Stimulated activated CD8-positive, alpha-beta memory T cell treated with anti-CD3 and anti-CD28 coated beads, Interleukin-7, amount 100 ng/mL, for 48 hours (primary cell): Measurements from ENCODE around the gene CMIP.

Source experiments
- DNase-seq, 2 donors: peaks; one replicate each; pipeline ENCODE4 v3.0.0-alpha.2; 2020; ENCODE audit warnings: low read depth in 1 of 2; ENCODE audit errors: extremely low read depth in 1 of 2

Gene CMIP

GRCh38 chr16:81473969-81474959 is 29.7 kb downstream of the CMIP start:
- no peak for DNase-seq

- no peak for DNase-seq
Measured at GRCh38 chr16:81477697-81478693, 33.4 kb downstream of the CMIP start.

GRCh38 chr16:81478876-81479511 is 34.4 kb downstream of the CMIP start:
- DNase-seq: no peak

GRCh38 chr16:81480606-81481206 is 36.1 kb downstream of the CMIP start:
- no peak for DNase-seq

- no peak for DNase-seq
Measured at GRCh38 chr16:81481207-81481821, 36.7 kb downstream of the CMIP start.

- no peak for DNase-seq
Measured at GRCh38 chr16:81482329-81483063, 37.9 kb downstream of the CMIP start.

- no peak for DNase-seq
Measured at GRCh38 chr16:81483064-81483969, 38.7 kb downstream of the CMIP start.

GRCh38 chr16:81483970-81484595 is 39.5 kb downstream of the CMIP start:
- no peak for DNase-seq

- no peak for DNase-seq
Measured at GRCh38 chr16:81484908-81485624, 40.5 kb downstream of the CMIP start.

- DNase-seq: no peak
Measured at GRCh38 chr16:81485824-81486539, 41.4 kb downstream of the CMIP start.

- no peak for DNase-seq
Measured at GRCh38 chr16:81486540-81487061, 42.0 kb downstream of the CMIP start.

GRCh38 chr16:81487301-81487720 is 42.7 kb downstream of the CMIP start:
- DNase-seq: no peak

- DNase-seq: no peak
Measured at GRCh38 chr16:81488687-81489411, 44.2 kb downstream of the CMIP start.

GRCh38 chr16:81489547-81490267 is 45.1 kb downstream of the CMIP start:
- DNase-seq: no peak
